ENCODE results near the gene RAB21.

Gene RAB21

GRCh38 chr12:71754461-71755145 is at the start of gene RAB21:
Gene RAB21, plus strand, starts transcription at chr12:71754863. Its CDS starts 267 bp downstream, at chr12:71755130.
- peak; percentile 99 for DNase-seq

- DNase-seq = no peak
These were observed 49.7 kb upstream of the RAB21 start for GRCh38 chr12:71704920-71705319.

- DNase-seq = no peak
These were observed 46.0 kb upstream of the RAB21 start for GRCh38 chr12:71708658-71709057.

- DNase-seq = no peak
These were observed 44.2 kb upstream of the RAB21 start for GRCh38 chr12:71710276-71711125.

GRCh38 chr12:71718611-71719010 is 36.1 kb upstream of the RAB21 start:
- DNase-seq = no peak

- no peak for DNase-seq
These were observed 34.9 kb upstream of the RAB21 start for GRCh38 chr12:71719647-71720370.

- no peak for DNase-seq
These were observed 32.7 kb upstream of the RAB21 start for GRCh38 chr12:71721783-71722505.

- DNase-seq = no peak
These were observed 29.7 kb upstream of the RAB21 start for GRCh38 chr12:71725011-71725410.

- DNase-seq = no peak
These were observed 28.1 kb upstream of the RAB21 start for GRCh38 chr12:71726548-71726947.

GRCh38 chr12:71727958-71728357 is 26.7 kb upstream of the RAB21 start:
- no peak for DNase-seq

- no peak for DNase-seq
These were observed 23.7 kb upstream of the RAB21 start for GRCh38 chr12:71730936-71731335.

GRCh38 chr12:71731439-71732356 is 23.0 kb upstream of the RAB21 start:
- no peak for DNase-seq

- DNase-seq = no peak
These were observed 22.3 kb upstream of the RAB21 start for GRCh38 chr12:71732357-71732712.

- no peak for DNase-seq
These were observed 17.5 kb upstream of the RAB21 start for GRCh38 chr12:71737197-71737596.

GRCh38 chr12:71742998-71743397 is 11.7 kb upstream of the RAB21 start:
- DNase-seq = no peak

GRCh38 chr12:71744522-71745300 is 10.0 kb upstream of the RAB21 start:
- no peak for DNase-seq

GRCh38 chr12:71746974-71747611 is 7.6 kb upstream of the RAB21 start:
- peak; percentile 55 for DNase-seq

- no peak for DNase-seq
These were observed 6.4 kb upstream of the RAB21 start for GRCh38 chr12:71748081-71748850.

GRCh38 chr12:71749666-71750065 is 5.0 kb upstream of the RAB21 start:
- no peak for DNase-seq

- DNase-seq = no peak
These were observed 1.8 kb upstream of the RAB21 start for GRCh38 chr12:71752891-71753290.
